ENCODE data around the gene THOC1. TPM values are rescaled to one million over a fixed set of nuclear protein-coding genes. Genes with fewer than 3 reads are reported as not detected.

The THOC1 gene
- total RNA-seq, 4 donors from 2014 or later: 34.1 to 109 (median 42.5) TPM

- WGBS, 2 donors (ENCODE audit: low coverage in 1 of 2): 87 to 93% methylated on average over 6 of the region's 6 CpGs
- intact Hi-C loops (cut with DNase I; ENCODE audit: low total_unique reads) (no loop called here), in situ Hi-C loops (cut with MboI; ENCODE audit: low pct_ligation_motif_present in 1 of 4, low pct_unique_long_range_greater_than_20kb in 1 of 4, low sequenced_read_pairs in 3 of 4) (no loop called here)
- no peak overlapping the region for H3K27ac ChIP-seq
- no peak for TF ChIP-seq POLR2AphosphoS5 (IDR thresholded peaks at IDR 0.05)
- no peak for TF ChIP-seq POLR2A (IDR thresholded peaks at IDR 0.05)
- no peak for TF ChIP-seq EP300 (IDR thresholded peaks at IDR 0.05; ENCODE audit: low read depth)
- no peak for TF ChIP-seq CTCF (IDR thresholded peaks at IDR 0.05)
- peaks cover 0 to 4% (median 0%) of the 10 kb centered on the region in 4 donors for H3K4me1 ChIP-seq
- H3K27me3 ChIP-seq: no peaks in the 10 kb centered on the region
- no peaks in the 10 kb centered on the region for H3K9me3 ChIP-seq
- H3K4me3 ChIP-seq: no peak overlapping the region
- DNase-seq: no peak
- peaks cover 0 to 28% (median 9%) of the 10 kb centered on the region in 4 donors for H3K36me3 ChIP-seq
Measured at GRCh38 chr18:227374-227773, 40.5 kb downstream of the THOC1 start.

- intact Hi-C loops (cut with DNase I; ENCODE audit: low total_unique reads) (no loop called here), in situ Hi-C loops (cut with MboI; ENCODE audit: low pct_ligation_motif_present in 1 of 4, low pct_unique_long_range_greater_than_20kb in 1 of 4, low sequenced_read_pairs in 3 of 4) (no loop called here)
- Histone ChIP-seq H3K4me3 (no peak overlapping the region), H3K27ac (no peak overlapping the region), H3K36me3 (peaks cover 0 to 28% (median 12%) of the 10 kb centered on the region in 4 donors), H3K4me1 (no peaks in the 10 kb centered on the region), H3K9me3 (no peaks in the 10 kb centered on the region), H3K27me3 (no peaks in the 10 kb centered on the region)
- 90 to 94% methylated on average over 4 of the region's 4 CpGs for WGBS, 2 donors (ENCODE audit: low coverage in 1 of 2)
- no peak for TF ChIP-seq POLR2A (IDR thresholded peaks at IDR 0.05)
- TF ChIP-seq EP300 (IDR thresholded peaks at IDR 0.05; ENCODE audit: low read depth): no peak
- TF ChIP-seq CTCF (IDR thresholded peaks at IDR 0.05): no peak
- DNase-seq: no peak
Measured at GRCh38 chr18:225745-226144, 42.1 kb downstream of the THOC1 start.

- peaks cover 0 to 49% (median 16%) of the 10 kb centered on the region in 4 donors for H3K36me3 ChIP-seq
- intact Hi-C loops (cut with DNase I; ENCODE audit: low total_unique reads): no loop called here
Measured at GRCh38 chr18:220708-221107, 47.1 kb downstream of the THOC1 start.

GRCh38 chr18:217532-218336, 50.1 kb downstream of the THOC1 start:
- peaks cover 0 to 48% (median 15%) of the 10 kb centered on the region in 4 donors for H3K36me3 ChIP-seq
- H3K9me3 ChIP-seq: no peaks in the 10 kb centered on the region
- in situ Hi-C loops (cut with MboI; ENCODE audit: low pct_ligation_motif_present in 1 of 4, low pct_unique_long_range_greater_than_20kb in 1 of 4, low sequenced_read_pairs in 3 of 4): no loop called here
- H3K4me3 ChIP-seq: no peak overlapping the region
- no peak for DNase-seq
- intact Hi-C loops (cut with DNase I; ENCODE audit: low total_unique reads): no loop called here
- H3K27ac ChIP-seq: no peak overlapping the region
- no peaks in the 10 kb centered on the region for H3K4me1 ChIP-seq
- H3K27me3 ChIP-seq: no peaks in the 10 kb centered on the region
- WGBS, 2 donors (ENCODE audit: low coverage in 1 of 2): 87 to 88% methylated on average over 4 to 5 of the region's 5 CpGs
- no peak for TF ChIP-seq POLR2A (IDR thresholded peaks at IDR 0.05)
- TF ChIP-seq CTCF (IDR thresholded peaks at IDR 0.05): no peak
- TF ChIP-seq POLR2AphosphoS5 (IDR thresholded peaks at IDR 0.05): no peak
- no peak for TF ChIP-seq EP300 (IDR thresholded peaks at IDR 0.05; ENCODE audit: low read depth)

More at GRCh38 chr18:220708-221107, 47.1 kb downstream of the THOC1 start:
- TF ChIP-seq EP300 (IDR thresholded peaks at IDR 0.05; ENCODE audit: low read depth) (no peak), POLR2A (IDR thresholded peaks at IDR 0.05) (no peak)
- no peak overlapping the region for H3K4me3 ChIP-seq
- no peaks in the 10 kb centered on the region for H3K9me3 ChIP-seq
- DNase-seq: no peak
- no peaks in the 10 kb centered on the region for H3K4me1 ChIP-seq
- in situ Hi-C loops (cut with MboI; ENCODE audit: low pct_ligation_motif_present in 1 of 4, low pct_unique_long_range_greater_than_20kb in 1 of 4, low sequenced_read_pairs in 3 of 4): no loop called here
- H3K27ac ChIP-seq: no peak overlapping the region
- H3K27me3 ChIP-seq: no peaks in the 10 kb centered on the region

Data from transverse colon (tissue), 4 donors.